ENCODE data around the gene KRT74.

- no peak for TF ChIP-seq CTCF (IDR thresholded peaks at IDR 0.05)
- no peak for TF ChIP-seq POLR2AphosphoS5 (IDR thresholded peaks at IDR 0.05; ENCODE audit: low read depth, low read length)
These were observed 20.9 kb downstream of the KRT74 start, which contains the start of gene KRT71 for GRCh38 chr12:52552681-52553195.
